ENCODE measurements around the gene CDH12.

GRCh38 chr5:22496666-22497065 lies 356.5 kb downstream of the CDH12 start:
- TF ChIP-seq, protein P1, sequence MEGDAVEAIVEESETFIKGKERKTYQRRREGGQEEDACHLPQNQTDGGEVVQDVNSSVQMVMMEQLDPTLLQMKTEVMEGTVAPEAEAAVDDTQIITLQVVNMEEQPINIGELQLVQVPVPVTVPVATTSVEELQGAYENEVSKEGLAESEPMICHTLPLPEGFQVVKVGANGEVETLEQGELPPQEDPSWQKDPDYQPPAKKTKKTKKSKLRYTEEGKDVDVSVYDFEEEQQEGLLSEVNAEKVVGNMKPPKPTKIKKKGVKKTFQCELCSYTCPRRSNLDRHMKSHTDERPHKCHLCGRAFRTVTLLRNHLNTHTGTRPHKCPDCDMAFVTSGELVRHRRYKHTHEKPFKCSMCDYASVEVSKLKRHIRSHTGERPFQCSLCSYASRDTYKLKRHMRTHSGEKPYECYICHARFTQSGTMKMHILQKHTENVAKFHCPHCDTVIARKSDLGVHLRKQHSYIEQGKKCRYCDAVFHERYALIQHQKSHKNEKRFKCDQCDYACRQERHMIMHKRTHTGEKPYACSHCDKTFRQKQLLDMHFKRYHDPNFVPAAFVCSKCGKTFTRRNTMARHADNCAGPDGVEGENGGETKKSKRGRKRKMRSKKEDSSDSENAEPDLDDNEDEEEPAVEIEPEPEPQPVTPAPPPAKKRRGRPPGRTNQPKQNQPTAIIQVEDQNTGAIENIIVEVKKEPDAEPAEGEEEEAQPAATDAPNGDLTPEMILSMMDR (IDR thresholded peaks at IDR 0.05; ENCODE audit: insufficient read depth, low read length, poor library complexity, severe bottlenecking), result no peak
- no peak for TF ChIP-seq EZH2phosphoT487 (conservative IDR thresholded peaks at IDR 0.05; ENCODE audit: low read length)
